CD14-positive monocyte (primary cell): Measurements from ENCODE around the gene DRC3. TPM values are rescaled to one million over a fixed set of nuclear protein-coding genes. Genes with fewer than 3 reads are reported as not detected.
A peak's percentile ranks its signal among the peaks of the same experiment; 100 is the strongest.

Experiments
- DNase-seq, 3 donors: peaks; one replicate each; pipeline ENCODE4 v3.0.0-alpha.2; 2011 to 2022
- H2AFZ ChIP-seq: 2 replicates; pipeline ENCODE4 v1.6.0; 2012; ENCODE audit warnings: mild to moderate bottlenecking, low read depth, low read length, inconsistent platforms; ENCODE audit not compliant: insufficient read depth, poor library complexity, severe bottlenecking
- H3K27ac ChIP-seq, 2 donors: 1 replicate in 1 of 2; 2 replicates in 1 of 2; pipeline ENCODE4 v1.5.1; 2012 to 2013; ENCODE audit warnings: low read length in 2 of 2, control low read depth in 1 of 2, inconsistent platforms in 1 of 2, low read depth in 1 of 2, mild to moderate bottlenecking in 1 of 2
- H3K27me3 ChIP-seq, 2 donors: one replicate each; pipeline versions ENCODE4 v1.6.0 to v1.6.1; 2011 to 2013; ENCODE audit warnings: low read length in 2 of 2; ENCODE audit not compliant: control insufficient read depth in 2 of 2, insufficient read depth in 2 of 2
- H3K36me3 ChIP-seq, 2 donors: replicated peaks in 1 of 2; 1 replicate in 1 of 2; 2 replicates in 1 of 2; pipeline versions ENCODE4 v1.5.1 to v1.6.1; 2012 to 2013; ENCODE audit warnings: low read length in 2 of 2, control low read depth in 1 of 2, inconsistent platforms in 1 of 2, mild to moderate bottlenecking in 1 of 2; ENCODE audit not compliant: insufficient read depth in 2 of 2, control insufficient read depth in 1 of 2
- H3K4me1 ChIP-seq, 2 donors: 1 replicate in 1 of 2; 2 replicates in 1 of 2; pipeline versions ENCODE4 v1.5.1 to v1.6.1; 2012 to 2013; ENCODE audit warnings: low read length in 2 of 2, control low read depth in 1 of 2, inconsistent platforms in 1 of 2, mild to moderate bottlenecking in 1 of 2, moderate library complexity in 1 of 2; ENCODE audit not compliant: insufficient read depth in 2 of 2, control insufficient read depth in 1 of 2
- H3K4me2 ChIP-seq: replicated peaks from 2 replicates; pipeline ENCODE3; 2012; ENCODE audit warnings: low read length, moderate library complexity, mild to moderate bottlenecking; ENCODE audit not compliant: poor library complexity, severe bottlenecking; ENCODE audit errors: extremely low read depth
- H3K4me3 ChIP-seq, 3 experiments: fragments of 200-600 bp in 1 of 3; sonication (generic) in 1 of 3; replicated peaks in 1 of 3; 1 replicate in 2 of 3; 2 replicates in 1 of 3; pipeline ENCODE4 v1.5.1; 2011 to 2013; ENCODE audit warnings: low read length in 3 of 3, mild to moderate bottlenecking in 3 of 3, control low read depth in 2 of 3, low read depth in 2 of 3, inconsistent platforms in 1 of 3, moderate library complexity in 1 of 3
- H3K79me2 ChIP-seq: 2 replicates; pipeline ENCODE4 v1.6.0; 2012; ENCODE audit warnings: mild to moderate bottlenecking, control low read depth, inconsistent platforms, low read length, moderate library complexity; ENCODE audit not compliant: insufficient read depth
- H3K9ac ChIP-seq: 2 replicates; pipeline ENCODE4 v1.6.0; 2017; ENCODE audit warnings: low read length, mild to moderate bottlenecking; ENCODE audit not compliant: insufficient read depth, poor library complexity, severe bottlenecking
- H3K9me3 ChIP-seq, 2 donors: replicated peaks in 1 of 2; 1 replicate in 1 of 2; 2 replicates in 1 of 2; pipeline versions ENCODE4 v1.5.1 to v1.6.1; 2012 to 2013; ENCODE audit warnings: low read length in 2 of 2, control low read depth in 1 of 2; ENCODE audit not compliant: control insufficient read depth in 1 of 2, insufficient read depth in 1 of 2
- H4K20me1 ChIP-seq: 2 replicates; pipeline ENCODE4 v1.6.0; 2012; ENCODE audit warnings: mild to moderate bottlenecking, low read length, control low read depth, moderate library complexity; ENCODE audit not compliant: insufficient read depth
- H3K27ac Mint-ChIP-seq, 7 donors: one replicate each; pipeline ENCODE4 v1.8.0; 2020; ENCODE audit warnings: mild to moderate bottlenecking in 7 of 7, mixed read lengths in 7 of 7, moderate library complexity in 6 of 7, inconsistent platforms in 2 of 7
- H3K27me3 Mint-ChIP-seq, 3 donors: one replicate each; pipeline ENCODE4 v1.8.0; 2021 to 2022; ENCODE audit warnings: low read depth in 3 of 3, mild to moderate bottlenecking in 3 of 3, mixed read lengths in 3 of 3, moderate library complexity in 3 of 3, inconsistent platforms in 1 of 3
- H3K36me3 Mint-ChIP-seq, 2 donors: one replicate each; pipeline ENCODE4 v1.8.0; 2020; ENCODE audit warnings: mixed read lengths in 2 of 2, inconsistent platforms in 1 of 2, mild to moderate bottlenecking in 1 of 2
- H3K4me1 Mint-ChIP-seq: one replicate; pipeline ENCODE4 v1.8.0; 2020; ENCODE audit warnings: mild to moderate bottlenecking, mixed read lengths
- H3K4me3 Mint-ChIP-seq, 2 donors: one replicate each; pipeline ENCODE4 v1.8.0; 2020; ENCODE audit warnings: mild to moderate bottlenecking in 2 of 2, mixed read lengths in 2 of 2, moderate library complexity in 1 of 2
- H3K9me3 Mint-ChIP-seq, 7 donors: one replicate each; pipeline ENCODE4 v1.8.0; 2020 to 2022; ENCODE audit warnings: mixed read lengths in 7 of 7, mild to moderate bottlenecking in 6 of 7, moderate library complexity in 6 of 7, inconsistent platforms in 2 of 7
- WGBS: methylation state at CpG from one replicate; pipeline ENCODE4 v1.1.5; 2013; ENCODE audit warnings: missing lambda C conversion rate; ENCODE audit not compliant: insufficient coverage; 5-methylcytosine and 5-hydroxymethylcytosine counted together
- intact Hi-C, 2 donors: fragments of 100-400 bp; cut with micrococcal nuclease; formaldehyde crosslinking; loops; one replicate each; pipeline versions ENCODE4 v1.15.0 to v1.15.1; 2023
- polyA plus RNA-seq, 3 donors: library from polyadenylated mRNA; depleted of rRNA in 1 of 3; unstranded in 2 of 3; stranded (reverse) in 1 of 3; fragments of 300-500 nt in 2 of 3; fragments of >200 nt in 1 of 3; fragmentation: Illumina TruSeq in 2 of 3; gene quantifications; 1 replicate in 2 of 3; 2 replicates in 1 of 3; pipeline ENCODE4 v1.2.3, GENCODE V29; 2012 to 2021
- TF ChIP-seq, protein P1 (sequence below): fragments of 200-600 bp; IDR thresholded peaks from one replicate; pipeline ENCODE4 v1.8.0; 2022; ENCODE audit warnings: antibody characterized with exemption, mild to moderate bottlenecking

The DRC3 gene
- polyA plus RNA-seq, 3 donors: 0.23 to 0.58 (median 0.39) TPM

DNA sequence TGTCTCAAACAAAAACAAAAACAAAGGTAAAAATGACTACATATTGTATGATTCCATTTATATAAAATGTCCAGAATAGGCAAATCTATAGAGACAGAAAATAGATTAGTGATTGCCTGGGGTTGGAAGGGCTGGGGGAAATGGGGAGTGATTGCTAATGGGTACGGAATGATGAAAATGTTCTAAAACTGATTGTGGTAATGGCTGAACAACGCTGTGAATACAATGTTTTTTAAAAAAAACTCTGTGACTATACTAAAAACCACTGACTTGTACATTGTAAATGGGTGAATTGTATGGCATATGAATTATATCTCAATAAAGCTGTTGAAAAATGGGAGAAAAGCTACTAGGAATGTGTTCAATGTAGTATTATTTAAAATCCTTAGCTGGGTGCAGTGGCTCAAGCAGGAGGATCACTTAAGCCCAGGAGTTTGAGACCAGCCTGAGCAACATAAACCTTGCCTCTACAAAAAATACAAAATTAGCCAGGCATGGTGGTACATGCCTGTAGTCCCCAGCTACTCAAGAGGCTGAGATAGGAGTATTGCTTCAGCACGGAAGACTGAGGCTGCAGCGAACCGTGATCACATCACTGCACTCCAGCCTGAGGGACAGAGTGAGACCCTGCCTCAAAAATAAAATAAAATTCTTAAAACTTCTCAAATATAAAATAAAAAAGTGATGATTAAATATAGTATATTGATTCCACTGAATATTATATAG lies 48.4 kb upstream of the DRC3 start:
- no peak overlapping the region for H3K9ac ChIP-seq
- DNase-seq: no peak
- H3K4me2 ChIP-seq: no peak overlapping the region
- peaks cover 0 to 11% (median 7%) of the 10 kb centered on the region in 7 donors for H3K9me3 Mint-ChIP-seq
- no CpG with 5 or more reads among the region's 5 CpGs for WGBS
- H3K27me3 Mint-ChIP-seq: peaks cover 0 to 3% (median 0%) of the 10 kb centered on the region in 3 donors
- peaks cover 0 to 10% of the 10 kb centered on the region in 2 donors for H3K9me3 ChIP-seq
- H3K4me3 Mint-ChIP-seq: no peak overlapping the region
- H3K36me3 ChIP-seq: peaks cover 0 to 10% of the 10 kb centered on the region in 2 donors
- H3K36me3 Mint-ChIP-seq: peaks cover 11 to 23% of the 10 kb centered on the region in 2 donors
- peaks cover 10 to 19% of the 10 kb centered on the region in 2 donors for H3K4me1 ChIP-seq
- H2AFZ ChIP-seq: no peak overlapping the region
- TF ChIP-seq, protein P1, sequence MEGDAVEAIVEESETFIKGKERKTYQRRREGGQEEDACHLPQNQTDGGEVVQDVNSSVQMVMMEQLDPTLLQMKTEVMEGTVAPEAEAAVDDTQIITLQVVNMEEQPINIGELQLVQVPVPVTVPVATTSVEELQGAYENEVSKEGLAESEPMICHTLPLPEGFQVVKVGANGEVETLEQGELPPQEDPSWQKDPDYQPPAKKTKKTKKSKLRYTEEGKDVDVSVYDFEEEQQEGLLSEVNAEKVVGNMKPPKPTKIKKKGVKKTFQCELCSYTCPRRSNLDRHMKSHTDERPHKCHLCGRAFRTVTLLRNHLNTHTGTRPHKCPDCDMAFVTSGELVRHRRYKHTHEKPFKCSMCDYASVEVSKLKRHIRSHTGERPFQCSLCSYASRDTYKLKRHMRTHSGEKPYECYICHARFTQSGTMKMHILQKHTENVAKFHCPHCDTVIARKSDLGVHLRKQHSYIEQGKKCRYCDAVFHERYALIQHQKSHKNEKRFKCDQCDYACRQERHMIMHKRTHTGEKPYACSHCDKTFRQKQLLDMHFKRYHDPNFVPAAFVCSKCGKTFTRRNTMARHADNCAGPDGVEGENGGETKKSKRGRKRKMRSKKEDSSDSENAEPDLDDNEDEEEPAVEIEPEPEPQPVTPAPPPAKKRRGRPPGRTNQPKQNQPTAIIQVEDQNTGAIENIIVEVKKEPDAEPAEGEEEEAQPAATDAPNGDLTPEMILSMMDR: no peak
- no peaks in the 10 kb centered on the region for H3K27me3 ChIP-seq
- H3K4me3 ChIP-seq: no peak overlapping the region
- intact Hi-C loops: no loop called here
- H4K20me1 ChIP-seq: peaks cover 7% of the 10 kb centered on the region
- peaks cover 26% of the 10 kb centered on the region for H3K4me1 Mint-ChIP-seq
- H3K27ac ChIP-seq: no peak overlapping the region
- H3K27ac Mint-ChIP-seq: peak overlapping the region in 1 of 7 donors; percentile 4
- peaks cover 42% of the 10 kb centered on the region for H3K79me2 ChIP-seq

DNA sequence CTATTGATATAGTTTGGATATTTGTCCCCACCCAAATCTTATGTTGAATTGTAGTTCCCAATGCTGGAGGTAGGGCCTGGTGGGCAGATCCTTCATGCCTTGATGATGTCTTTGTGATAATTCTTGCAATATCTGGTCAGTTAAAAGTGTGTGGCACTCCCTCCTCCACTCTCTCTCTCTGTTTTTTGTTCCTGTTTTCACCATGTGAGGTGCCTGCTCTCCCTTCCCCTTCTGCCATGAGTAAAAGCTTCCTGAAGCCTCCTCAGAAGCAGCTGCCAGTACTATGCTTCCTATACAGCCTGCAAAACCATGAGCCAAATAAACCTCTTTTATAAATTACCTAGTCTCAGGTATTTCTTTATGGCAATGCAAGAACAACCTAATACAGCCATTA lies 47.8 kb upstream of the DRC3 start:
- H3K9me3 Mint-ChIP-seq: peaks cover 0 to 11% (median 7%) of the 10 kb centered on the region in 7 donors
- Histone ChIP-seq H3K4me2 (no peak overlapping the region), H3K4me3 (no peak overlapping the region), H3K27me3 (no peaks in the 10 kb centered on the region), H3K79me2 (peaks cover 42% of the 10 kb centered on the region), H4K20me1 (peaks cover 4% of the 10 kb centered on the region), H3K36me3 (peaks cover 0 to 12% of the 10 kb centered on the region in 2 donors), H2AFZ (no peak overlapping the region), H3K27ac (peak overlapping the region in 1 of 2 donors; percentile 41), H3K9me3 (peaks cover 0 to 10% of the 10 kb centered on the region in 2 donors), H3K4me1 (peaks cover 4 to 14% of the 10 kb centered on the region in 2 donors), H3K9ac (no peak overlapping the region)
- peaks cover 0 to 3% (median 0%) of the 10 kb centered on the region in 3 donors for H3K27me3 Mint-ChIP-seq
- peak overlapping the region in 3 of 7 donors; percentile 4 to 78 (median 19) for H3K27ac Mint-ChIP-seq
- peaks cover 20% of the 10 kb centered on the region for H3K4me1 Mint-ChIP-seq
- H3K36me3 Mint-ChIP-seq: peaks cover 12 to 27% of the 10 kb centered on the region in 2 donors
- H3K4me3 Mint-ChIP-seq: no peak overlapping the region
- TF ChIP-seq, protein P1: no peak
- intact Hi-C loops: no loop called here
- DNase-seq: peak; percentile 40 to 51 (median 44)
